Kidney epithelial cell (primary cell): ENCODE results near the gene CENPF. TPM values are rescaled to one million over a fixed set of nuclear protein-coding genes. Genes with fewer than 3 reads are reported as not detected.
A peak's percentile ranks its signal among the peaks of the same experiment; 100 is the strongest.

ENCODE experiments used
- DNase-seq: peaks from one replicate; pipeline ENCODE4 v3.0.0-alpha.2; 2010; ENCODE audit warnings: low read depth
- H3K27me3 ChIP-seq: 2 replicates; pipeline ENCODE4 v1.6.0; 2011; ENCODE audit warnings: low read length; ENCODE audit not compliant: control insufficient read depth, insufficient read depth
- H3K36me3 ChIP-seq: 2 replicates; pipeline ENCODE4 v1.5.1; 2011; ENCODE audit warnings: low read length; ENCODE audit not compliant: control insufficient read depth, insufficient read depth
- H3K4me3 ChIP-seq: 2 replicates; pipeline ENCODE4 v1.5.1; 2011; ENCODE audit warnings: low read depth, mild to moderate bottlenecking, control low read depth, low read length
- total RNA-seq: library from RNA; depleted of rRNA; stranded (reverse); fragments of >200 nt; gene quantifications from 2 replicates; pipeline ENCODE4 v1.2.3, GENCODE V29; 2015
- TF ChIP-seq, protein P1 (sequence below): IDR thresholded peaks from 2 replicates; pipeline ENCODE4 v1.5.1; 2011; ENCODE audit warnings: mild to moderate bottlenecking, moderate library complexity, low read length, control low read depth, inconsistent platforms; ENCODE audit not compliant: insufficient read depth, poor library complexity, severe bottlenecking

The CENPF gene
- total RNA-seq, 1 donor from 2014 or later, result 20.2 TPM

DNA sequence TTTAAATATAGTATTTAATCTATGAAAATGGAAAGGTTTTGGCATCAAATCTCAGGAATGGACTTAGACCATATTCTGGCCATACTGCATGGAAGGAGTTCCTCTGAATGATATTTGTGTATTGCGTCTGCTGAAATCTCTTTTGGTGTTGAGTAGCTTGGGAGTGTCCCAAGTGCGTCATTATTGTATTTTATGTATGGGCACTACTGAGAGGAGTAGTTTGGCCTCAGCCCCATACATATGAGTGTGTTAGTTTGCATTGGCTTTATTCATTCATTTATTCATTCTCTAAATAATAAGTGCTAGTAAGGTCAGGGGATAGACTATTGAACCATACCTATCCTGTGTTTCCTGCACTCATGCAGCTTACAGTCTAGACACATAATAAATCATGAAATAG lies 46.6 kb downstream of the CENPF start:
- Histone ChIP-seq H3K4me3 (no peak overlapping the region), H3K36me3 (peaks cover 4% of the 10 kb centered on the region), H3K27me3 (no peaks in the 10 kb centered on the region)
- DNase-seq, result no peak
- TF ChIP-seq, protein P1, sequence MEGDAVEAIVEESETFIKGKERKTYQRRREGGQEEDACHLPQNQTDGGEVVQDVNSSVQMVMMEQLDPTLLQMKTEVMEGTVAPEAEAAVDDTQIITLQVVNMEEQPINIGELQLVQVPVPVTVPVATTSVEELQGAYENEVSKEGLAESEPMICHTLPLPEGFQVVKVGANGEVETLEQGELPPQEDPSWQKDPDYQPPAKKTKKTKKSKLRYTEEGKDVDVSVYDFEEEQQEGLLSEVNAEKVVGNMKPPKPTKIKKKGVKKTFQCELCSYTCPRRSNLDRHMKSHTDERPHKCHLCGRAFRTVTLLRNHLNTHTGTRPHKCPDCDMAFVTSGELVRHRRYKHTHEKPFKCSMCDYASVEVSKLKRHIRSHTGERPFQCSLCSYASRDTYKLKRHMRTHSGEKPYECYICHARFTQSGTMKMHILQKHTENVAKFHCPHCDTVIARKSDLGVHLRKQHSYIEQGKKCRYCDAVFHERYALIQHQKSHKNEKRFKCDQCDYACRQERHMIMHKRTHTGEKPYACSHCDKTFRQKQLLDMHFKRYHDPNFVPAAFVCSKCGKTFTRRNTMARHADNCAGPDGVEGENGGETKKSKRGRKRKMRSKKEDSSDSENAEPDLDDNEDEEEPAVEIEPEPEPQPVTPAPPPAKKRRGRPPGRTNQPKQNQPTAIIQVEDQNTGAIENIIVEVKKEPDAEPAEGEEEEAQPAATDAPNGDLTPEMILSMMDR, result no peak

DNA sequence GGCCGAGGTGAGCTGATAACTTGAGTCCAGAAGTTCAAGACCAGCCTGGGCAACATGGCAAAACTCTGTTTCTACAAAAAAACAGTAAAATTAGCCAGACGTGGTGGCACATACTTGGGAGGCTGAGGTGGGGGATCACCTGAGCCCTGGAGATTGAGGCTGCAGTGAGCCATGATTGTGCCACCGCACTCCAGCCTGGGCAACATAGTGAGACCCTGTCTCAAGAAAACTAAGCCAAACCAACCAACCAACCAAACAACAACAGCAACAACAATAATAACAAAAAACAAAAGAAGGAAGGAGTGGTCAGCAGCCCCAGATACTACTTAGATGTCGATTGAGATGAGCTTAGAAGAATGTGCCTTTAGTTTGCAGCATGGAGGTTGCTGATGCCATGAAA lies 47.7 kb downstream of the CENPF start:
- TF ChIP-seq, protein P1, result no peak
- Histone ChIP-seq H3K36me3 (peaks cover under 1% of the 10 kb centered on the region), H3K4me3 (no peak overlapping the region)

DNA sequence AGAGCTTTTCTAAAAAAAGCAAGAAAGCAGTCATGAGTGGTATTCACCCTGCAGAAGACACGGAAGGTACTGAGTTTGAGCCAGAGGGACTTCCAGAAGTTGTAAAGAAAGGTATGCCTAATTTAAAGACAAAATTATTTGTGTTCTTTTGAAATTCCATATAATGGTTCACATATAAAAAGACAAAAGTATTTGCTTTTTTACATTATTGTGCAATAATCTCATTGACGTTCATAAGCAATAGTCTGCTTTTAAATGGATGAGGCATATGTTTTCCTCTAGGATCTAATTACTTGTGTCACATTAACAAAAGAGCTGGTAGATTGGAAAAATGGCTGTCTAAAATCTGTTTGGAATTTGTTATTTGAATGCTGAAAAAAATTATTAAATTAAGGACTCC lies 54.3 kb downstream of the CENPF start:
- Histone ChIP-seq H3K27me3 (no peaks in the 10 kb centered on the region), H3K36me3 (no peaks in the 10 kb centered on the region), H3K4me3 (no peak overlapping the region)
- TF ChIP-seq, protein P1, result no peak
- DNase-seq, result no peak

More for the DNA sequence above, 47.7 kb downstream of the CENPF start:
- H3K27me3 ChIP-seq, result no peaks in the 10 kb centered on the region
- DNase-seq, result no peak

DNA sequence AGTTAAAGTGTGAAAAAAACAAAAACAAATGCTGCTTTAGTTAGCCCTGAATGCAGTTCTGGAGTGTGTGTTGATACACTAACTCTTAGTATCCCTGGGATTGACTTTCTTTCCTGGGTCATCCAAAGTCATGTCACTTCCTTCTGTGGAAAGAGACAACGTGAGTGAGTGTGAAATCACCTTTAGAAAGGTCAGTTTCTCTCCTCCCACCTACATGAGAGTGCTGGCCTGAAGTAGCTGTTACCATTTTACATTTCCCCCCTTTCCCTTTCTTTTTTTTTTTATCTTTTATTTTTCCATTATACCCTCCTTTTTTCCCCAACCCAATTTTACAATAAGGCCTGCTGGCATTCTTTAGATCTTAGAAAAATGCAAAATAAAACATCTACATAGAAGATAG lies 55.2 kb downstream of the CENPF start:
- no peak for DNase-seq
- H3K36me3 ChIP-seq, result no peaks in the 10 kb centered on the region
- no peaks in the 10 kb centered on the region for H3K27me3 ChIP-seq
- TF ChIP-seq, protein P1, result no peak
- H3K4me3 ChIP-seq, result no peak overlapping the region

DNA sequence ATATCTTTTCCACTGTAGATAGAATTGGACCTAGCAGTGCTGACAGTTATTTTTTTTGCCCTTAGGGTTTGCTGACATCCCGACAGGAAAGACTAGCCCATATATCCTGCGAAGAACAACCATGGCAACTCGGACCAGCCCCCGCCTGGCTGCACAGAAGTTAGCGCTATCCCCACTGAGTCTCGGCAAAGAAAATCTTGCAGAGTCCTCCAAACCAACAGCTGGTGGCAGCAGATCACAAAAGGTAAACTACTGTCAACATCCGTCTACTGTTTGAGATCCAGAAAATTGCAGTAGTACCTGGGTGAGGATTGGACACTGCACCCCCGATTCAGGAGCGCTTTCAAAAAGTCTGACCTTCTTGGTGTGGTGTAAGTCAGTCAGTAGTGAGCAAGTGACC lies 55.8 kb downstream of the CENPF start:
- no peaks in the 10 kb centered on the region for H3K36me3 ChIP-seq
- H3K4me3 ChIP-seq, result no peak overlapping the region
- TF ChIP-seq, protein P1, result peak; percentile 46
- peak; percentile 9 for DNase-seq
- no peaks in the 10 kb centered on the region for H3K27me3 ChIP-seq

DNA sequence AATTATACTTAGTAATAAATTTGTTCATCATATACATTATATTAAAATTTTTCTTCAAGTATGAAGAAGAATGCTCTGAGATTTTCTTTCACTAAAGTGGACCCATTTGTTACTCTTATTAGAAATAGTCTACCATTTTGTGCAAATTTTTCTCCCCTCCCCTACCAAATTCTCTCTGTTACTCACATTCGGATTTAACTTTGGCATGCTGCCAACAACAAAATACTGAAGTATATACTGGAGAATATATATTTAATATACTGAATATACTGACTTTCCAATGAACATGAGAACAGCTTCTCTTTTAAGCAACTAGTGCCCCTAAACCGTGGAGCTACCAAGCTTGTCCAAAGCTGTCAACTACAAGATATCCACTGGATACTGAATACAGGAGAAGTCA lies 57.2 kb downstream of the CENPF start:
- Histone ChIP-seq H3K36me3 (no peaks in the 10 kb centered on the region), H3K4me3 (no peak overlapping the region), H3K27me3 (no peaks in the 10 kb centered on the region)
- no peak for DNase-seq
- TF ChIP-seq, protein P1, result no peak
